HepG2 (cell line): ENCODE measurements around the gene TK2. TPM values are rescaled to one million over a fixed set of nuclear protein-coding genes. Genes with fewer than 3 reads are reported as not detected.

ENCODE experiments used
- AGO2 ChIP-seq: fragments of 200-400 bp; formaldehyde crosslinking; optimal IDR thresholded peaks from 2 replicates; pipeline ENCODE3; 2017; ENCODE audit warnings: mild to moderate bottlenecking, low read depth, low read length, moderate library complexity
- BRCA1 ChIP-seq: sonication (generic); formaldehyde crosslinking; IDR thresholded peaks from 2 replicates; pipeline ENCODE4 v1.4.0; 2020; ENCODE audit warnings: missing genetic modification reagents
- CREM ChIP-seq, 2 experiments: sonication (generic) in 1 of 2; formaldehyde crosslinking in 1 of 2; IDR thresholded peaks; 2 replicates each; pipeline versions ENCODE4 v1.4.0 to v1.6.1; 2016 to 2020; ENCODE audit warnings: antibody characterized with exemption in 1 of 2, mild to moderate bottlenecking in 1 of 2, missing genetic modification reagents in 1 of 2
- DNMT1 ChIP-seq: sonication (generic); formaldehyde crosslinking; IDR thresholded peaks from 2 replicates; pipeline ENCODE4 v1.5.1; 2020; ENCODE audit warnings: mild to moderate bottlenecking, missing genetic modification reagents
- GRHL1 ChIP-seq: sonication (generic); formaldehyde crosslinking; conservative IDR thresholded peaks from 2 replicates; pipeline ENCODE4 v1.8.0; 2022; ENCODE audit warnings: missing genetic modification reagents
- HDAC2 ChIP-seq: sonication (generic); formaldehyde crosslinking; IDR thresholded peaks from 2 replicates; pipeline ENCODE4 v1.4.0; 2020; ENCODE audit warnings: missing genetic modification reagents
- JUN ChIP-seq: sonication (generic); formaldehyde crosslinking; IDR thresholded peaks from 2 replicates; pipeline ENCODE4 v1.4.0; 2020; ENCODE audit warnings: mild to moderate bottlenecking, missing genetic modification reagents
- NCOR1 ChIP-seq: fragments of 200-600 bp; sonication (generic); IDR thresholded peaks from 2 replicates; pipeline ENCODE4 v1.7.0; 2017; ENCODE audit warnings: antibody characterized with exemption, low read length, borderline replicate concordance
- NR2F1 ChIP-seq, 2 experiments: fragments of 450-650 bp in 1 of 2; formaldehyde crosslinking in 1 of 2; IDR thresholded peaks; 2 replicates each; pipeline versions ENCODE4 v1.5.0 to v1.6.1; 2016 to 2020; ENCODE audit warnings: mild to moderate bottlenecking in 1 of 2, missing compliant biosample characterization in 1 of 2, missing genetic modification reagents in 1 of 2, moderate library complexity in 1 of 2
- RNF2 ChIP-seq: fragments of 450-650 bp; conservative IDR thresholded peaks from 2 replicates; pipeline ENCODE4 v1.6.1; 2016; ENCODE audit warnings: low read depth
- RXRA ChIP-seq: sonication (generic); formaldehyde crosslinking; IDR thresholded peaks from 2 replicates; pipeline ENCODE4 v1.5.1; 2020; ENCODE audit warnings: missing genetic modification reagents
- SIN3A ChIP-seq: IDR thresholded peaks from 2 replicates; pipeline ENCODE4 v1.6.1; 2011; ENCODE audit warnings: low read depth, mild to moderate bottlenecking, control low read depth, low read length, borderline replicate concordance
- SIX4 ChIP-seq: sonication (generic); formaldehyde crosslinking; IDR thresholded peaks from 2 replicates; pipeline ENCODE4 v1.4.0; 2020; ENCODE audit warnings: missing genetic modification reagents
- SOX5 ChIP-seq: IDR thresholded peaks from 2 replicates; pipeline ENCODE4 v1.6.1; 2016; ENCODE audit warnings: borderline replicate concordance
- SP2 ChIP-seq: sonication (generic); formaldehyde crosslinking; IDR thresholded peaks from 2 replicates; pipeline ENCODE4 v1.5.1; 2020; ENCODE audit warnings: mild to moderate bottlenecking, missing genetic modification reagents
- TOE1 ChIP-seq: sonication (generic); formaldehyde crosslinking; IDR thresholded peaks from 2 replicates; pipeline ENCODE4 v1.4.0; 2020; ENCODE audit warnings: mild to moderate bottlenecking, missing genetic modification reagents
- ZKSCAN5 ChIP-seq: sonication (generic); formaldehyde crosslinking; IDR thresholded peaks from 2 replicates; pipeline ENCODE4 v1.5.1; 2020; ENCODE audit warnings: mild to moderate bottlenecking, missing genetic modification reagents
- ZNF251 ChIP-seq: sonication (generic); formaldehyde crosslinking; IDR thresholded peaks from 2 replicates; pipeline ENCODE4 v1.9.0; 2021; ENCODE audit warnings: mild to moderate bottlenecking, missing genetic modification reagents
- ZNF558 ChIP-seq: sonication (generic); formaldehyde crosslinking; IDR thresholded peaks from 2 replicates; pipeline ENCODE4 v1.9.0; 2022; ENCODE audit warnings: mild to moderate bottlenecking, missing genetic modification reagents, borderline replicate concordance
- ZNF614 ChIP-seq: IDR thresholded peaks from 2 replicates; pipeline ENCODE4 v1.6.1; 2018; ENCODE audit warnings: missing biosample characterization, missing genetic modification reagents, inconsistent platforms, borderline replicate concordance
- ZNF615 ChIP-seq: sonication (generic); formaldehyde crosslinking; IDR thresholded peaks from 2 replicates; pipeline ENCODE4 v1.5.0; 2020; ENCODE audit warnings: mild to moderate bottlenecking, missing genetic modification reagents, borderline replicate concordance
- ZNF761 ChIP-seq: sonication (generic); formaldehyde crosslinking; conservative IDR thresholded peaks from 2 replicates; pipeline ENCODE4 v1.4.0; 2020; ENCODE audit warnings: mild to moderate bottlenecking, missing genetic modification reagents
- polyA plus RNA-seq, 8 experiments: library from polyadenylated mRNA; depleted of rRNA in 3 of 8; stranded (reverse) in 7 of 8; unstranded in 1 of 8; fragments of >200 nt; fragmentation: Illumina TruSeq in 4 of 8; extraction: Trizol in 4 of 8; gene quantifications; 2 replicates each; pipeline versions ENCODE4 v1.2.1 to v1.2.3, GENCODE V29; 2011 to 2016; ENCODE audit warnings: low read depth in 4 of 8, missing spikeins in 1 of 8, mixed read lengths in 1 of 8; ENCODE audit not compliant: insufficient read depth in 1 of 8
- total RNA-seq, 5 experiments: library from RNA; depleted of rRNA; stranded (reverse); fragments of >200 nt; fragmentation: Illumina TruSeq; extraction: Trizol; gene quantifications; 2 replicates each; pipeline ENCODE4 v1.2.3, GENCODE V29; 2016; ENCODE audit warnings: low read depth in 1 of 5
- TF ChIP-seq, protein P1 (sequence below): sonication (generic); formaldehyde crosslinking; IDR thresholded peaks from 2 replicates; pipeline ENCODE4 v1.4.0; 2020; ENCODE audit warnings: missing genetic modification reagents, low read depth, mild to moderate bottlenecking, borderline replicate concordance
- TF ChIP-seq, protein P2 (sequence below): sonication (generic); formaldehyde crosslinking; IDR thresholded peaks from 2 replicates; pipeline ENCODE4 v1.4.0; 2020; ENCODE audit warnings: missing genetic modification reagents, mild to moderate bottlenecking, borderline replicate concordance

TK2 gene
- total and polyA plus RNA-seq, 2 of the 13 experiments (the other 11 are each of a cell fraction or from before 2014, with no cell fraction given), result 18.7 to 21.0 TPM

- no peak for TF ChIP-seq JUN (CRISPR knock-in tag)
- TF ChIP-seq AGO2, result no peak
- TF ChIP-seq NR2F1 (CRISPR knock-in tag; IDR thresholded peaks at IDR 0.05), result no peak
- TF ChIP-seq SIX4 (CRISPR knock-in tag), result no peak
- TF ChIP-seq ZKSCAN5 (CRISPR knock-in tag), result no peak
- TF ChIP-seq SIN3A, result no peak
- no peak for TF ChIP-seq RNF2
- TF ChIP-seq, protein P1, sequence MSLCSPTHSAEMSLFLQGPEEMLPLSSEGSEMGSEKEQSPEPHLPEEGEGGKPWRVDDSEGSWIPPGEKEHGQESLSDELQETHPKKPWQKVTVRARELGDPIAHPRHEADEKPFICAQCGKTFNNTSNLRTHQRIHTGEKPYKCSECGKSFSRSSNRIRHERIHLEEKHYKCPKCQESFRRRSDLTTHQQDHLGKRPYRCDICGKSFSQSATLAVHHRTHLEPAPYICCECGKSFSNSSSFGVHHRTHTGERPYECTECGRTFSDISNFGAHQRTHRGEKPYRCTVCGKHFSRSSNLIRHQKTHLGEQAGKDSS (CRISPR knock-in tag), result no peak
- no peak for TF ChIP-seq DNMT1 (CRISPR knock-in tag)
- no peak for TF ChIP-seq SOX5 (CRISPR knock-in tag)
- no peak for TF ChIP-seq ZNF615 (CRISPR knock-in tag)
- no peak for TF ChIP-seq HDAC2 (CRISPR knock-in tag)
- TF ChIP-seq, protein P2, sequence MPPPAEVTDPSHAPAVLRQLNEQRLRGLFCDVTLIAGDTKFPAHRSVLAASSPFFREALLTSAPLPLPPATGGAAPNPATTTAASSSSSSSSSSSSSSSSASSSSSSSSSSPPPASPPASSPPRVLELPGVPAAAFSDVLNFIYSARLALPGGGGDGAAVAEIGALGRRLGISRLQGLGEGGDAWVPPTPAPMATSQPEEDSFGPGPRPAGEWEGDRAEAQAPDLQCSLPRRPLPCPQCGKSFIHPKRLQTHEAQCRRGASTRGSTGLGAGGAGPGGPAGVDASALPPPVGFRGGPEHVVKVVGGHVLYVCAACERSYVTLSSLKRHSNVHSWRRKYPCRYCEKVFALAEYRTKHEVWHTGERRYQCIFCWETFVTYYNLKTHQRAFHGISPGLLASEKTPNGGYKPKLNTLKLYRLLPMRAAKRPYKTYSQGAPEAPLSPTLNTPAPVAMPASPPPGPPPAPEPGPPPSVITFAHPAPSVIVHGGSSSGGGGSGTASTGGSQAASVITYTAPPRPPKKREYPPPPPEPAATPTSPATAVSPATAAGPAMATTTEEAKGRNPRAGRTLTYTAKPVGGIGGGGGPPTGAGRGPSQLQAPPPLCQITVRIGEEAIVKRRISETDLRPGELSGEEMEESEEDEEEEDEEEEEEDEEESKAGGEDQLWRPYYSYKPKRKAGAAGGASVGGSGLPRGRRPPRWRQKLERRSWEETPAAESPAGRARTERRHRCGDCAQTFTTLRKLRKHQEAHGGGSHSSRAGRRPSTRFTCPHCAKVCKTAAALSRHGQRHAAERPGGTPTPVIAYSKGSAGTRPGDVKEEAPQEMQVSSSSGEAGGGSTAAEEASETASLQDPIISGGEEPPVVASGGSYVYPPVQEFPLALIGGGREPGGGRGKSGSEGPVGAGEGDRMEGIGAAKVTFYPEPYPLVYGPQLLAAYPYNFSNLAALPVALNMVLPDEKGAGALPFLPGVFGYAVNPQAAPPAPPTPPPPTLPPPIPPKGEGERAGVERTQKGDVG (CRISPR knock-in tag), result no peak
- TF ChIP-seq SP2 (CRISPR knock-in tag), result no peak
- TF ChIP-seq BRCA1, result no peak
- no peak for TF ChIP-seq ZNF558 (CRISPR knock-in tag)
- no peak for TF ChIP-seq CREM (IDR thresholded peaks at IDR 0.05)
- TF ChIP-seq CREM (CRISPR knock-in tag; IDR thresholded peaks at IDR 0.05), result no peak
- no peak for TF ChIP-seq TOE1 (CRISPR knock-in tag)
- no peak for TF ChIP-seq ZNF614 (CRISPR knock-in tag)
- TF ChIP-seq ZNF761, result no peak
- no peak for TF ChIP-seq ZNF251 (CRISPR knock-in tag)
- TF ChIP-seq GRHL1 (CRISPR knock-in tag), result no peak
- no peak for TF ChIP-seq NCOR1
- no peak for TF ChIP-seq RXRA
These were observed 47.7 kb downstream of the TK2 start (continued) for GRCh38 chr16:66502020-66502913.
